HG03103 (cell line): ENCODE results near the gene NCOA1.
"Not testable (repeated sequence)": the region's sequence is repeated elsewhere in the genome, so short reads cannot be mapped to it uniquely, and the experiment has no call there.

Experiments used
- ATAC-seq: cut with Tn5 transposase; IDR thresholded peaks from one replicate; pipeline ENCODE4 v1.9.1; 2021; ENCODE audit warnings: low read depth; ENCODE audit not compliant: unreplicated experiment

NCOA1 gene

DNA sequence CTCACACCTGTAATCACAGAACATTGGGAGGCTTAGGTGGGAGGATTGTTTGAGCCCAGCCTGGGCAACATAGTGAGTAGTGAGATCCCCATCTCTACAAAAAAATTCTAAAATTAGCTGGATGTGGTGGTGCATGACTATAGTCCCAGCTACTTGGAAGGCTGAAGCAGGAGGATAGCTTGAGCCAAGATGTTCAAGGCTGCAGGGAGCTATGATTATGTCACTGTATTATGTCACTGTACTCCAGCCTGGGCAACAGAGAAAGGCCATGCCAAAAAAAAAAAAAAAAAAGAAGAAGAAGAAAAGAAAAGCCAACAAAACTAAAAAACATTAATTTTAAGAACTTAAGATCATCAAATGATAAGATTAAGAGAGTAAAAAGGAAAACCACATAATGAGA is 17.4 kb upstream of the NCOA1 start:
- no peak for ATAC-seq

DNA sequence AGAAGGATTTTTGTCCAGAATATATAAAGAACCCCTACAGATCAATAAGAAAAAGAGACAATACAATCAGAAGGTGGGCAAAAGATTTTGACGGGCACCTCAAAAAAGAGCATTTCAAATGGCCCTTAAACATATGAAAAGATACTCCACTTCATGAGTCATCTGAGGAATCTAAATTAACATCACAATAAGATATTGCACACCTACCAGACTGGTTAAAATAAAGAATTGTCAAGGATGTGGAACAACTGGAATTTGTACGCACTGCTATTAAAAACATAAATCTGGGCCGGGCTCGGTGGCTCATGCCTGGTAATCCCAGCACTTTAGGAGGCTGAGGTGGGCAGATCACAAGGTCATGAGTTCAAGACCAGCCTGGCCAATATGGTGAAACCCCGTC is 17.0 kb upstream of the NCOA1 start:
- ATAC-seq, result no peak

DNA sequence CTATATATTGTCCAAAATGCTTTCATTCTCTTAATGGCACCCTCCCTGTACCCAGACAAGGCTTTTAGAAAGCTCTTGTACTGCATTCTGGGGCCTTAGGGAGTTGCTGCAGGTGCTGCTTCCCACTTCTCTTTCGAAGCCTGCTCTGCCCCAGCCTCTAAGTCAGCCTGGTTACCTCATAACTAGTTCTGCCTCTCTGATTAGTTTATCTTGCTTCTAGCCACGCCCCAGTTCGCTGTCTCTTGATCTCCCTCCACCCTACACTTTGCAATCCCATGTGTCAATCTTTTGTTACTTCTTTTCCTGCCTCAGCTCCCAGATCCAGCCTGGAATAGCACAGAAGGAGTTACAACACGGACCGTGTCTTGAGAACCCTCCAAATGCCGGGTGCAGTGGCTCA is 13.8 kb upstream of the NCOA1 start:
- ATAC-seq, result no peak

DNA sequence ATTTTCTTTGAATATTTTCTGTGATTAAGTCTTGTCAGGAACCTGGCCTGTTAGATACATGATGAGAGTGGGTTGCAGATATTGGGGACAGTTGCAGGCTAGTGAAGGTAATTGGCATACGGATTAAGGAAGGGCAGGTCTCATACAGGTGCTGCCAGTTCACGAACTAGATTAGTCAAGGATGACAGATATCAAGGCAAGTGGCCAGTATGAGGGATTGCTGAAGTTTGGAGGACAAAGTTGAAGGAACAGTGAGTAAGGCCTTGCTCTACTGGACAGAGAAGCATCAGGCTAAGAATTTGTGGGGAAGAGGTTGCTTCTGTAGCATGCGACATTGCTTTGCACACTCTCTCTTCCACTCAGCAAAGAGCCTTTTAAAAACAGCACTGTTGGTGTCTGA is 12.8 kb upstream of the NCOA1 start:
- ATAC-seq, result no peak

DNA sequence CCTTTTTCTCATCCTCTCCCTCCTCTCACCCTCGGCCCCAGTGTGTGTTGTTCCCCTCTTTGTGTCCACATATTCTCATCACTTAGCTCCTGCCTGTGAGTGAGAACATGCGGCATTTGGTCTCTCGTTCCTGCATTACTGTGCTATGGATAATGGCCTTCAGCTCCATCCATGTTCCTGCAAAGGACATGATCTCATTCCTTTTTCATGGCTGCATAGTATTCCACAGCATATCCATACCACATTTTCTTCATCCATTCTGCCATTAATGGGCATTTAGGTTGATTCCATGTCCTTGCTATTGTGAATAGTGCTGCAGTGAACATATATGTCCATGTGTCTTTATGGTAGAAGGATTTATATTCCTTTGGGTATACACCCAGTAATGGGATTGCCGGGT is 10.8 kb upstream of the NCOA1 start:
- ATAC-seq, result no peak

DNA sequence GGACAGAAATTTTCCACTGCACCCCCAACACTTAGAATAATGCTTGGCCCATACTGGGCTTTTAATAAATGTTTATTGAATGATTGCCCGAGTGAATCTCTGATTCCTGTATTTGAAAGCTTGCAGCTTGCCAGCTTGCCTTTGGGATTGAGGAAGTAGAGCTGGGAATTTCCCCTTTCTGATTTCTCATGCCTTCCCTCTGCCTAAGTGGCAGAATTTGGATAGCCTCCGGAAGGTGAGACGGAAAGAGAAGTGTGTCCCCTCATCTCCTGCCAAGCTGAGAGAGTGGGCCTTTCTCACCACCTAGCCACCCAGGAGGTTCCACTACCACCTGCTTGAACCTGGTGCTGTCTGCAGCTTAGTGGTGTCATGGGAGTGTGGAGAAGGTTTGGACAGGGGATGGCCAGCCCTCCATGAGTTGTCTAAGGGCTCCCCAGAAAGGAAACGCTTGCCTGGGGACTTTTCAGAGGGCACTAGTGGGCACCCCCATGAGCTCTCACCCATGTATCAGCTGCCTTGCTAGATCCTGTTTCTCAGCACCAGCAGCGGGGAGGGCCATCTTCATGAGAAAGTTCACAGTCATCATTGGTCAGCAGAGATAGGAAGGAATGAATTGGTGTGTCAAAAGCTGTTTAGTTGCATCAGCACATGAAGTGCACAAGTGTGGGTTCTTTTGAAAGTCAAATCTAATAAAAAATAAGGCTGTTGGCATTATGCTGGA is 8.6 kb upstream of the NCOA1 start:
- no peak for ATAC-seq

DNA sequence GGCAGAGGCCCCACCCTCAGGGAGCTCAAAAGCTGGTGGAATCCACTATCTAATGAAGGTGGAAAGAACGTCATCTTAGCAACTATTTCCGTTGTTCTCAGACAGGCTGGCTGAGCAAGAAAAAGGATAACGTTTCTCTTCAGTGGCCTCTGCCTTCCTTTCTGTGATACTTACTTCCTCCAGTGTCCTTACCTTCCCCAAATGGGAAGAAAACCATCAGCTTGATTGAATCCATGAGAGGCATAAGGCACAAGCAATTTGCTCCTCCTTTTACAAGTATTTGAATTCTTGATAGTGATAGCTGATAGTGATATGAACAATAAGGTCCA is 8.1 kb upstream of the NCOA1 start:
- no peak for ATAC-seq

DNA sequence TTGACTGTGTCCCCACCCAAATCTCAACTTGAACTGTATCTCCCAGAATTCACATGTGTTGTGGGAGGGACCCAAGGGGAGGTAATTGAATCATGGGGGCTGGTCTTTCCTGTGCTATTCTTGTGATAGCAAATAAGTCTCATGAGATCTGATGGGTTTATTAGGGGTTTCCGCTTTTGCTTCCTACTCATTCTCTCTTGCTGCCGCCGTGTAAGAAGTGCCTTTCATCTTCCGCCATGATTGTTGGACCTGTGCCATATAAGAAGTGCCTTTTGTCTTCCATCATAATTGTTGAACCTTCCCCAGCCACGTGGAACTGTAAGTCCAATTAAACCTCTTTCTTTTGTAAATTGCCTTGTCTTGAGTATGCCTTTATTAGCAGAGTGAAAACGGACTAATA is 6.4 kb upstream of the NCOA1 start:
- ATAC-seq, result not testable (repeated sequence)

DNA sequence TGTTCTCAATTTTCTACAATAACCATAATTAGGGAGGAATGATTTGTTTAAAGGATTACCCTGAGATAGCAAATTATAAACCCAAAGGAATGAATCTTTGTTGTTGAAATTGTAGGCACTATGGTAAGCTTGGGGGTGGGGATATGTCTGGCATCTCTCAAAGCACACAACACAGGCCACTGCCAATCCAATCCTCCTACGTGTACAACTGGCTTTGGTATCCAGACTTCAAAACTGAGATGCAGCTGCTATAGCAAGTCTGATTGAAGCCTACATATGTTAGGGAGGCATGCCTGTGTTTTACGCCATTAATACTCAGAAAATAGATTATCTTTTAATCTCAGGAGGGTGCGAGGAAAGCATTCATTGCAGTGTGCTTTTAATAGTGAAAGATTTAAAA is 5.9 kb upstream of the NCOA1 start:
- ATAC-seq, result no peak

DNA sequence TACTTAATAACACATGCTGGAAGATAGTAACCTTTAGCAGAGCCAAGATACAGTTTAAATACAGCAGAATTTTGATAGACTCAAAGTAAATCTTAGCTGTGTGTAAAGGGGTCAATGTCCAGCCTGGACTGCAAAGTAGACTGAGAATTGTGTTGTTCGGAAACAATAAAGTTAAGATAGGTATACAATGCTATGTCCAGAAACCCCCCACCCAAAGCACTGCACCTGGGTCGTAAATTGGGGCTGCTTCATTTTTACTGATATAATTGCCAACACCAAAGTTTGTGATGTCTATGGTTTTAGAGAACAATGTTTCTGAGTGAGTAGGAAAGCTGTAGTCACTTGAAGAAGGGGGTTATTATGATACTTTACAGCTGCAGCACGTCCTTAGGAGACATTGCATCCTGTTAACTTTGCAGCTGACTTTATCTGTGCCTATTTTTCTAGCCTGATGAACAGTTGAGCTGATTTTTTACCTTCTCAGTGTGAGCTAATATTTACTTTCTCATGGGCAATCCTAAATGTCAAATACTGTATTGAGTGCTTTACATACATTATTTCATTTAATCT is 4.3 kb upstream of the NCOA1 start:
- no peak for ATAC-seq

DNA sequence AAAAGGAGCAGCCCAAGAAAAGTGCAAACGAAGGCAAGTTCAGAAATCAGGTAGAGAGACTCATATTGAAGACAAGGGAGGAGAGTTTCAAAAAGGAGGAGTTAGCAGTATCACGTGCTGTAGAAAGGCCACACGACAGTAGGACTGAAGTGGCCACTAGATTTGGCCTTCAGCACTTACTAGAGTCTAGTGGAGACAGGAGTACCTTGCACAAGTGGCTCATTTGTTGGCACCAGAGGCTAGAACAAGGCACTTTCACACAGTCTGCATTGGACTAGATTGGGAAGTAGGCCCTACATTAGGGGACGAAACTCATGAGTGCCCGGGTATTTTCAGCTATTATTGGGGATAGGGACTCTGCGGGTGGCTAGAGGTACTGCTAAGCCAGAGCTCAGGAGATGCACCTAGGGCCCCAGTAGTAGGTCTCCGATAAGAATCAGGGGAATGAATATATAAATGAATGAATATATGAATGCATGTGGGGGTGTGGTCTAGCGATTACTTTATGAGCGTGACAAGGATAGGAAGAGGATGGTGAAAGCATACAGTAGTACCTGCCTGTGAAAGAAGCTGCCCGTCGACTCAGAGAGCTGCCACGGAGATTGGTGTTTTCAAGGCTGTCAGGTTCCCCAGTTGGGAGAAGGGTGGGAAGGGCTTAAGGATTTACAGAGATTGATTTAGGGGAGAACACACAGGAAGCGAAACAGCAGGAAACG is 1.4 kb upstream of the NCOA1 start:
- no peak for ATAC-seq

DNA sequence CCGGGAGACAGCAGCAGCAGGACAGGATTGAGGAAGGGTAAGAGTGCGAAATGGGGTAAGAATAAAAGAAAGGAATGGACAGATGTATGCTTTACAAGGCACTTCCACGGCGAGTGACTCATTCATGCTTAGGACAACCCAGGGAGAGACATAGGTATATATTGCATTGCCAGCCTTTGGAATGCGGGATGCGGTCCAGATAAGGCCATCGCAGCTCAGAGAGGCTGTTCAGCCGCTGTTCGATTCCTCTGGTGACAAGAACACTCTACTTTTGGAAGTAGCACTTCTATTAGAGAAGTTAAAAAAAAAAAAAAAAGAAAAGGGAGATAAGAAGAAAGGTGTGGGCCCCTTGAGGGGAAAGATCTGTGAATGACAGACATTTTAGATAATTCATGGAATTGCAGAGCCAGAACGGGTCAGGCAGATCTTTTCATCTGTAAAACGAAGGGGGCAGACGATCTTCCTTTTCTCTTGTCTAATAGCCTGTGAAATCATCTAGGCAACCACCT is 819 bp upstream of the NCOA1 start:
- ATAC-seq, result no peak

DNA sequence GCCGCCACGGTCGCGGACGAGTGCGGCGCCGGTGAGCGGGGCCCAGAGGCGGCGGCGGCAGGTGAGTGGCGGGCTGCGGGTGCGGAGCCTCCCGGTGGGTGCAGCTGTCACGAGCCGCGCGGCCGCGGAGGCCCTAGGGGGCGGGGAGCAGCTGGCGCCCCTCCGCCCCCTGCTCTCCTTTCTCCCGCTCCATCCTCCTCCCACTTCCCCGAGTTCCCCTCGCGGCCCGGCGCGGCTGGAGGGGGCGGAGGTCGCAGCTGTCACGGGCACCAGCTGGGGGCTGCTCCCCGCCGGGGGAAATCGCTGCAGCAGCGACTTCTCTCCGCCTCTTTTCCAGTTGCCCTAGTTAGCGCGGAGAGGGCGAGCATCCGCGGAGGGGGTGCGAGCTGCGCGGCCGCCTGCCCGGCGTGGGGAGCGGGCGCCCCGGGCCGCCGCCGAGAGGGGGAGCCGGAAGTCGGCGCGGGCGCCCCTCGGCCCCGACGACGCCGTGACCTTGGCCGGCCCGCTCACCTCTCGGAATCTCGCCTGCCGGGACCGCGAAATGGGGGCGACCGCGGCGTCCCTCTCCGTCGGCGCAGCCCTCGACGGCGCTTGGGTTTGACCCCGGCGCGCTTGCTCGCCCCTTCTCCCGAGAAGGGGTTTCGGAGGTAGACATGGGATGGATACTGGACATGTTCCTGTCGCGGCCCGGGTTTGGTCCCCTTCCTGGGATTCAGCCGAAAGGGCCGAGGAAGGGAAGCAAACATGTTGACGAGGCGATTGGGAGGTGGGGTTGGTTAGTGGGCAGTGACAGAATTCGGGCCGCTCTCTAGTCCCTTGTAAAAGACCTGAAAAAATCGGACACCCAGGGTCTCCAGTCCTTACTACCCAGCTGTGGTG is 727 bp downstream of the NCOA1 start:
- peak; percentile 27 for ATAC-seq

DNA sequence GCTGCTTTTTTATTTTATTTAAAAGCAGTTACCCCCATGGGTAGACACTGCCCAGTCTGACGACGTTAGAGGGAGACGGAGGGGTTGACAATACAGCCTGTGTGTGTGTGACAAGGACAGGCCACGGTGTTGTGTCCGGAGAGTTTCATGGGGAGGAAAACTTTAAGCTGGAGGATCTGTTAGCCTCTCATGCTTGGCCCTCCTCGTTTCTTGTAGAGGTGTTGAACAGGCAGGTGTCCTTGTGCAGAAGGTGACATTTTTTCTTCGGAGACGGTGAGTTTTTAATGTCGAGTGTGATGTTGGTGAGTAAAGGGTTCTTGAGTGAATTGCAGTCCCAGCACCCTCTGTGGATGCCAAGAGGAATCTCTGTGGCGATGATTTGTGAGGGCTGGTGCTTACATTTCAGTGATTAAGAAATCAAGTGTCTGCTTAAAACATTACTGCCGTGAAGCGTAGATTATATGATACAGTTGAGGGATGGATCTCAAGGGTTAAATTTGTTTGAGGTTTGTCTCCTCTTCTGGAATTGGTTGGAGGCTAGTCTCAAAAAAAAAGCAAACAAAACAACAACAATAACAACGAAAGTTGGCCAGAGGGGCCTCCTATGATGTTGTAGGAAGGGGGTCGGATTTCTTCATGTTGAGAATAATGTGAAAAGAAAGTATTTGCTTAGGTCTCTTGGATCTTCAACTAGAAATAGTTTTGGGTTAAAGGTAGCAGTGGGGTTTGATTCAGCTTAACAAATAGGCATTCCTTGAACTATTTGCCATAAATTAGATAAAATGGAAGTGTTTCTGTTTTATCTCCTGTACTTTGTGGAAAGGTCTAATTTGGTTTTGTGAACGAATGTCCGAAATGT is 1.6 kb downstream of the NCOA1 start:
- no peak for ATAC-seq

DNA sequence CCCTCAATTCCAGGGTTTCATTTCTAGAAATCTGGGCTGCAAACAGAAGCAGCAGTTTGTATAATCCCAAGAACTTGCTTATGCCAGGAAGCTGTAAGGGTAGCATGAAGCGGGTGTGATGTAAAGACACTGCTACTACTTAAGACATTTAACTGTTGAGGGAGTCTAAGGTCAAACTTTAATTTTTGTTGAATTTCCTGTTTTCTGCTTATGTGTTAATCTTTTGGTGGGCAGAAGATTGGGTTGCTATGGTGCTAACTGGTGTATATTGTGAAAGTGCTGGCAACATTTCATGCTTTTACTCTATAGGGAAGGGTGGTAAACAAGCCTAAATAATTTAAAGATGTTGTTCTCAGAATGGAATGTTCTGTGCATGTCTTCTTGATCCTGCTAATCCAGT is 2.7 kb downstream of the NCOA1 start:
- no peak for ATAC-seq

DNA sequence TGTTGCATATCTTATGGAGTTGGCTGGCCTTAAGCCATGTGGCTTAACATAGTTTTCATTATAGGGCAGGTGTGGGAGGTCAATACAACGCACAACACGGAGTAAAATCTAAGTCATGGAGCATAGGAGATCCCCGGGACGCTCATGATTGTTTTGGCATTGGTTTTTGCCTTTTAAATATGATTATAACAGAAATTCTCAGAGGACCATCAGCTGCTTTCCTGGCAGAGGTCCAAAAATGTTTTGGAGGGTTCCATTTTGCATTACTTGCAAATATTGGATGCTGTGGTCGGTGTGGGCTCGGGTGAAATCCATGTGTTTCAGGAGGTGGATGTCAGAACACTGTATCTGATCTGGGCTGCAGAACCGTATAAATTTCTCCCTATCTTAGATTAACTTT is 3.4 kb downstream of the NCOA1 start:
- no peak for ATAC-seq

DNA sequence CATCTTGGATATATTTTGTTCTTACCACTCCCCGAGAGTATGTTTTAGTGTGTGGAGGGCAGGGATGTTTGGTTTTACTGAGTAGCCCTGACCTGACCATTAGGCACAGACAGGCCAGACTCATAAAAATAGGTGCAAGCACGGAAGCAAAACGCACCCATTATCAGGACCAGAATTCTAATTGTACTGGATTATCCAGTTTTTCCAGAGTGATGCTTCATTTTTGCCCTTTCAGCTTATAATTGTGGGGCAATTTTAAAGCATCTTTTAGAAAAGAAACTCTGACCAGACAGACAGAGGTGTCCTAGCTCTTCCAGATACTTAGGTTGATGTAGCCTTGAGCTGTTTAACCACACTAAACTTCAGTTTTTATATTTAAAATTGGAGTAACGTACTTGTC is 4.4 kb downstream of the NCOA1 start:
- ATAC-seq, result no peak

DNA sequence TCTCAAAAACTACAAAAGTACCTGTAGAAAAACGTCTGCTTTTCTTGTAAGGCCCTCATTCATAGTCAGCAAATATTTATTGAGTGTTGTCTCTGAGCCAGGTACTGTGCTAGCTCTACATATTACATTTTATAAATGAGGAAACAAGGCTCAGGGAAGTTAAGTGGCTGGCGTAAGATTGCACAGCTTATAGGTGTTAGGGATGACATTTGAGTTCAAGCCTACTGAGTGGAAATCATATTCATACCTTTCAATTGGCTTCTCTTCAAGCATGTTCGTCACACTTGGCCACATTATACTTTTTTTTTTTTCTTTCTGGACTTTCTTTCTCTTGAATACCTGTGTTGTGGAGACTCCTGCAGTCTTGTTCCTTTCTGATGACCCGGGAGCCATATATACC is 5.9 kb downstream of the NCOA1 start:
- ATAC-seq, result no peak

DNA sequence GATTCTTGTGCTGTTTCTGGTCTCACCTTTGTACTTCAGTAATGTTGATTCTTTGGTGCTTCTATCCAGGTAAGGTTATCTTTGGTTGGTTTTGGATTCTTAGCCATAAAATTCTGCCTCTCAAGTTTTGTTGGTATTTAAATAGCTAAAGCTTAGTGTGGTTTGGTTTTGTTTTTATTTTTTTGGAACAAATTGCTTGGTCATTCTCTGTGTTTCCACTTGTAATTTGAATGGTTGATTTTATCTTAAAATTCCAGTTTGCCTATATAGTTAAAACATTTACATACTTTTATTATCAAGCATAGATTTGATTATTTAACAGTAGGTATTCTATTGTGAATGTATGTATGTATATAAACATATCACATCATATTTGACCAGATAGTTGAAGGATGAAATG is 6.6 kb downstream of the NCOA1 start:
- ATAC-seq, result no peak

DNA sequence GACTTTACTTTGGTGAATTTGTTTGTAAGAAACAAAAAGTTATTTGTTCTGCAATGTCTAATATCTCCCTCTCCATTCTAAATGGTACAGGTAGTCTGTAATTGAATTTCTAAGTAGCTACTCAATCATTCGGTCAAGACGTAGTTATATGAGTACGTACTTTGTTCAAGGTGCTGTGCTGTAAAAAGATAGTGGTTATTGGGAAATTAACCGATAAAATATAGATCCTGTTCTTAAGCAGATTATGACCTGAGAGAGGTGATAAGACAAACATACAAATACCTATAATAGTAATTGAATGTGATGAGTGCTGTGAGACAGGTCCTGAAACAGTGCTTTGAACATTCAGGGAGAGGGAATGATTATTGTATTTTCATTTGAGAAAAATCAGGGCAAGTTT is 7.1 kb downstream of the NCOA1 start:
- no peak for ATAC-seq
